SHP77 treated with DMSO at 0.1 percent for 48 hours (cell line): ENCODE measurements around the gene SP3.

Experiments
- DNase-seq: peaks from one replicate; lab custom pipeline; 2025; lab: John Stamatoyannopoulos, UW

Gene SP3

GRCh38 chr2:173966274-173967098 lies 1.3 kb upstream of the SP3 start:
- DNase-seq, result no peak

- no peak for DNase-seq
Measured at GRCh38 chr2:173964565-173965371, 405 bp downstream of the SP3 start.

GRCh38 chr2:173963817-173964564 lies 1.2 kb downstream of the SP3 start:
- peak; percentile 27 for DNase-seq

- DNase-seq, result no peak
Measured at GRCh38 chr2:173963323-173963816, 1.8 kb downstream of the SP3 start.

- no peak for DNase-seq
Measured at GRCh38 chr2:173962583-173963110, 2.5 kb downstream of the SP3 start.

- DNase-seq, result no peak
Measured at GRCh38 chr2:173962031-173962430, 3.1 kb downstream of the SP3 start.

- DNase-seq, result no peak
Measured at GRCh38 chr2:173961346-173961705, 3.8 kb downstream of the SP3 start.

GRCh38 chr2:173959909-173960308 lies 5.3 kb downstream of the SP3 start:
- no peak for DNase-seq

GRCh38 chr2:173959358-173959884 lies 5.8 kb downstream of the SP3 start:
- DNase-seq, result no peak

GRCh38 chr2:173958198-173958846 lies 6.9 kb downstream of the SP3 start:
- no peak for DNase-seq

GRCh38 chr2:173957517-173957916 lies 7.7 kb downstream of the SP3 start:
- DNase-seq, result no peak

GRCh38 chr2:173956454-173956853 lies 8.7 kb downstream of the SP3 start:
- no peak for DNase-seq

- no peak for DNase-seq
Measured at GRCh38 chr2:173955867-173956266, 9.3 kb downstream of the SP3 start.

- DNase-seq, result no peak
Measured at GRCh38 chr2:173955004-173955403, 10.2 kb downstream of the SP3 start.

GRCh38 chr2:173953047-173953424 lies 12.1 kb downstream of the SP3 start:
- no peak for DNase-seq

- no peak for DNase-seq
Measured at GRCh38 chr2:173952267-173953046, 12.7 kb downstream of the SP3 start.

GRCh38 chr2:173948842-173949241 lies 16.3 kb downstream of the SP3 start:
- DNase-seq, result no peak

- DNase-seq, result no peak
Measured at GRCh38 chr2:173948198-173948597, 17.0 kb downstream of the SP3 start.

- DNase-seq, result no peak
Measured at GRCh38 chr2:173947131-173947530, 18.0 kb downstream of the SP3 start.

GRCh38 chr2:173943738-173944137 lies 21.4 kb downstream of the SP3 start:
- DNase-seq, result no peak
